Left kidney (tissue), 8 donors: ENCODE data around the gene OR13C2. TPM values are rescaled to one million over a fixed set of nuclear protein-coding genes. Genes with fewer than 3 reads are reported as not detected.
"Not testable (repeated sequence)": the region's sequence is repeated elsewhere in the genome, so short reads cannot be mapped to it uniquely, and the experiment has no call there.

Source experiments
- DNase-seq: peaks from one replicate; pipeline ENCODE4 v3.0.0-alpha.2; 2013
- long read RNA-seq, 8 donors: transcript quantifications; one replicate each; lab custom pipeline, GENCODE V29; 2026
- polyA plus RNA-seq: library from polyadenylated mRNA; unstranded; fragments of 120-200 nt; gene quantifications from one replicate; pipeline ENCODE4 v1.2.1, GENCODE V29; 2013; ENCODE audit not compliant: insufficient read length

OR13C2 gene
- polyA plus RNA-seq, result not detected
- long read RNA-seq, donor 1, result 0 reads
- long read RNA-seq, donor 2, result 0 reads
- long read RNA-seq, donor 3, result 0 reads
- long read RNA-seq, donor 4, result 0 reads
- long read RNA-seq, donor 5, result 0 reads
- long read RNA-seq, donor 6, result 0 reads
- long read RNA-seq, donor 7, result 0 reads
- long read RNA-seq, donor 8, result 0 reads

GRCh38 chr9:104605527-104605926 lies at the start of gene OR13C2:
OR13C2 (minus strand) TSS chr9:104605627; CDS start chr9:104605627, 0 bp downstream.
- DNase-seq, result not testable (repeated sequence)

- DNase-seq, result no peak
These were observed 30.0 kb upstream of the OR13C2 start for GRCh38 chr9:104635456-104635855.

- no peak for DNase-seq
These were observed 28.6 kb upstream of the OR13C2 start for GRCh38 chr9:104633976-104634520.

GRCh38 chr9:104625964-104626363 lies 20.5 kb upstream of the OR13C2 start:
- not testable (repeated sequence) for DNase-seq

GRCh38 chr9:104618104-104618503 lies 12.7 kb upstream of the OR13C2 start, which contains the start of gene OR13C9:
OR13C9 (minus strand) TSS chr9:104618204; CDS start chr9:104618204, 0 bp downstream.
- no peak for DNase-seq

- no peak for DNase-seq
These were observed 12.0 kb upstream of the OR13C2 start for GRCh38 chr9:104617418-104617817.

- no peak for DNase-seq
These were observed 5.8 kb upstream of the OR13C2 start for GRCh38 chr9:104611213-104611612.

- no peak for DNase-seq
These were observed 2.9 kb upstream of the OR13C2 start for GRCh38 chr9:104608336-104608735.

GRCh38 chr9:104606152-104606551 lies 725 bp upstream of the OR13C2 start:
- peak; percentile 2 for DNase-seq

GRCh38 chr9:104604801-104605200 lies 626 bp downstream of the OR13C2 start:
- no peak for DNase-seq

GRCh38 chr9:104599313-104599712 lies 6.1 kb downstream of the OR13C2 start, which contains the start of gene OR13C5:
OR13C5 (minus strand) TSS chr9:104599413; CDS start chr9:104599413, 0 bp downstream.
- DNase-seq, result not testable (repeated sequence)

- DNase-seq, result not testable (repeated sequence)
These were observed 6.7 kb downstream of the OR13C2 start for GRCh38 chr9:104598749-104599148.

GRCh38 chr9:104589626-104590025 lies 15.8 kb downstream of the OR13C2 start:
- no peak for DNase-seq

- no peak for DNase-seq
These were observed 18.8 kb downstream of the OR13C2 start for GRCh38 chr9:104586496-104587180.

- DNase-seq, result no peak
These were observed 24.9 kb downstream of the OR13C2 start for GRCh38 chr9:104580562-104580961.

- no peak for DNase-seq
These were observed 28.2 kb downstream of the OR13C2 start for GRCh38 chr9:104577263-104577662.

- DNase-seq, result no peak
These were observed 30.0 kb downstream of the OR13C2 start for GRCh38 chr9:104575456-104575855.

GRCh38 chr9:104572612-104573011 lies 32.8 kb downstream of the OR13C2 start:
- no peak for DNase-seq

GRCh38 chr9:104568868-104569267 lies 36.6 kb downstream of the OR13C2 start, which contains the start of gene OR13C8:
OR13C8 (plus strand) TSS chr9:104569168; CDS start chr9:104569168, 0 bp downstream.
- DNase-seq, result no peak

GRCh38 chr9:104564358-104564757 lies 41.1 kb downstream of the OR13C2 start:
- no peak for DNase-seq

- DNase-seq, result no peak
These were observed 48.4 kb downstream of the OR13C2 start for GRCh38 chr9:104556830-104557634.

GRCh38 chr9:104555521-104555920 lies 49.9 kb downstream of the OR13C2 start:
- DNase-seq, result no peak
